IMR-90 (cell line): ENCODE results near the gene RALGAPA2. TPM values are rescaled to one million over a fixed set of nuclear protein-coding genes. Genes with fewer than 3 reads are reported as not detected.

Experiments used
- ATAC-seq: fragments of 200-7000 bp; cut with Tn5 transposase; 2 replicates; pipeline ENCODE4 v1.9.1; 2020; ENCODE audit warnings: low read depth, mild to moderate bottlenecking, moderate library complexity
- BruUV-seq: library from RNA; stranded (reverse); fragments of 400-500 nt; replicated peaks from 2 replicates; lab custom pipeline; 2021; lab: Mats Ljungman, UMichigan
- CTCF ChIA-PET: fragments of 300-600 bp; formaldehyde crosslinking; extraction: SDS; loops from one replicate; lab custom pipeline; 2021; ENCODE audit warnings: antibody characterized with exemption; lab: Yijun Ruan, JAX
- POLR2A ChIA-PET: fragments of 300-600 bp; sonication (Branson Sonifier 250); formaldehyde crosslinking; loops from one replicate; lab custom pipeline; 2022; ENCODE audit warnings: antibody characterized with exemption; ENCODE audit not compliant: unreplicated experiment; lab: Charles Lee
- DNase-seq: peaks from one replicate; pipeline ENCODE4 v3.0.0; 2013
- H2AFZ ChIP-seq: replicated peaks from 2 replicates; pipeline ENCODE3; 2013; ENCODE audit warnings: low read length, mild to moderate bottlenecking; ENCODE audit not compliant: poor library complexity
- H2AK5ac ChIP-seq: 2 replicates; pipeline ENCODE4 v1.6.1; 2013; ENCODE audit warnings: low read depth, low read length, inconsistent platforms
- H2AK9ac ChIP-seq: replicated peaks from 2 replicates; pipeline ENCODE3; 2013; ENCODE audit warnings: mild to moderate bottlenecking, low read depth, low read length, moderate library complexity; ENCODE audit not compliant: poor library complexity
- H2BK120ac ChIP-seq: 2 replicates; pipeline ENCODE4 v1.6.1; 2013; ENCODE audit warnings: low read depth, low read length, inconsistent platforms
- H2BK15ac ChIP-seq: 3 replicates; pipeline ENCODE4 v1.6.1; 2013; ENCODE audit warnings: low read depth, low read length, inconsistent platforms
- H2BK20ac ChIP-seq: 2 replicates; pipeline ENCODE4 v1.6.1; 2013; ENCODE audit warnings: low read depth, mild to moderate bottlenecking, inconsistent platforms, low read length, moderate library complexity
- H2BK5ac ChIP-seq: 2 replicates; pipeline ENCODE4 v1.6.1; 2013; ENCODE audit warnings: mild to moderate bottlenecking, low read depth, low read length, inconsistent platforms; ENCODE audit not compliant: poor library complexity, severe bottlenecking
- H3K14ac ChIP-seq: replicated peaks from 2 replicates; pipeline ENCODE4 v1.6.1; 2013; ENCODE audit warnings: low read depth, low read length, inconsistent platforms
- H3K18ac ChIP-seq: 2 replicates; pipeline ENCODE4 v1.6.1; 2013; ENCODE audit warnings: low read depth, low read length, control low read depth
- H3K23ac ChIP-seq: 2 replicates; pipeline ENCODE4 v1.6.1; 2013; ENCODE audit warnings: low read depth, low read length, inconsistent platforms
- H3K27ac ChIP-seq: 2 replicates; pipeline ENCODE4 v1.5.1; 2013; ENCODE audit warnings: mild to moderate bottlenecking, control low read depth, low read length; ENCODE audit not compliant: insufficient read depth
- H3K27me3 ChIP-seq: 2 replicates; pipeline ENCODE4 v1.6.1; 2013; ENCODE audit warnings: low read length; ENCODE audit not compliant: control insufficient read depth, insufficient read depth
- H3K36me3 ChIP-seq: 2 replicates; pipeline ENCODE4 v1.6.1; 2013; ENCODE audit warnings: low read length, mixed read lengths; ENCODE audit not compliant: control insufficient read depth, insufficient read depth
- H3K4ac ChIP-seq: 2 replicates; pipeline ENCODE4 v1.6.1; 2013; ENCODE audit warnings: low read depth, low read length, inconsistent platforms
- H3K4me1 ChIP-seq: 2 replicates; pipeline ENCODE4 v1.6.1; 2013; ENCODE audit warnings: low read length, mixed read lengths; ENCODE audit not compliant: control insufficient read depth, insufficient read depth
- H3K4me2 ChIP-seq: 2 replicates; pipeline ENCODE4 v1.6.1; 2013; ENCODE audit warnings: low read depth, mild to moderate bottlenecking, control low read depth, low read length, moderate library complexity
- H3K4me3 ChIP-seq: 2 replicates; pipeline ENCODE4 v1.5.1; 2013; ENCODE audit warnings: low read depth, mild to moderate bottlenecking, control low read depth, low read length, moderate library complexity; ENCODE audit not compliant: insufficient read depth
- H3K56ac ChIP-seq: 2 replicates; pipeline ENCODE4 v1.6.1; 2013; ENCODE audit warnings: low read length, inconsistent platforms; ENCODE audit not compliant: insufficient read depth; ENCODE audit errors: extremely low read depth
- H3K79me1 ChIP-seq, 2 experiments: 2 replicates each; pipeline ENCODE4 v1.6.1; 2013; ENCODE audit warnings: low read length in 2 of 2, inconsistent platforms in 1 of 2, low read depth in 1 of 2
- H3K9ac ChIP-seq: 2 replicates; pipeline ENCODE4 v1.6.1; 2013; ENCODE audit warnings: low read depth, low read length, control low read depth
- H3K9me1 ChIP-seq: 2 replicates; pipeline ENCODE4 v1.6.1; 2013; ENCODE audit warnings: low read length, inconsistent platforms; ENCODE audit not compliant: insufficient read depth
- H3K9me3 ChIP-seq: 2 replicates; pipeline ENCODE4 v1.6.1; 2013; ENCODE audit warnings: low read length; ENCODE audit not compliant: control insufficient read depth, insufficient read depth
- H4K20me1 ChIP-seq: 2 replicates; pipeline ENCODE4 v1.6.1; 2013; ENCODE audit warnings: low read length, inconsistent platforms; ENCODE audit not compliant: insufficient read depth
- H4K5ac ChIP-seq: 2 replicates; pipeline ENCODE4 v1.6.1; 2013; ENCODE audit warnings: mild to moderate bottlenecking, low read depth, low read length, control low read depth
- H4K8ac ChIP-seq, 2 experiments: 2 replicates each; pipeline ENCODE4 v1.6.1; 2013; ENCODE audit warnings: low read depth in 2 of 2, low read length in 2 of 2, control low read depth in 1 of 2, inconsistent platforms in 1 of 2
- H4K91ac ChIP-seq: 2 replicates; pipeline ENCODE4 v1.6.1; 2013; ENCODE audit warnings: low read depth, low read length, inconsistent platforms; ENCODE audit not compliant: insufficient read depth
- BHLHE40 ChIP-seq: fragments of 150-350 bp; IDR thresholded peaks from 2 replicates; pipeline ENCODE4 v1.6.1; 2016; ENCODE audit warnings: mild to moderate bottlenecking, low read depth, low read length
- CEBPB ChIP-seq: IDR thresholded peaks from 2 replicates; pipeline ENCODE4 v1.6.1; 2012; ENCODE audit warnings: low read depth, low read length, improper control_type of control experiment
- CHD1 ChIP-seq: IDR thresholded peaks from 2 replicates; pipeline ENCODE4 v1.6.1; 2012; ENCODE audit warnings: low read depth, low read length, improper control_type of control experiment
- FOS ChIP-seq: fragments of 150-350 bp; IDR thresholded peaks from 2 replicates; pipeline ENCODE4 v1.6.1; 2016; ENCODE audit warnings: low read depth, low read length
- MAFK ChIP-seq: IDR thresholded peaks from 2 replicates; pipeline ENCODE4 v1.6.1; 2012; ENCODE audit warnings: low read depth, low read length, improper control_type of control experiment
- MAZ ChIP-seq: IDR thresholded peaks from 2 replicates; pipeline ENCODE4 v1.6.1; 2012; ENCODE audit warnings: low read depth, mild to moderate bottlenecking, low read length, improper control_type of control experiment, moderate library complexity, borderline replicate concordance
- MXI1 ChIP-seq: IDR thresholded peaks from 2 replicates; pipeline ENCODE4 v1.6.1; 2012; ENCODE audit warnings: low read depth, mild to moderate bottlenecking, low read length, moderate library complexity, borderline replicate concordance
- NFE2L2 ChIP-seq: fragments of 150-350 bp; IDR thresholded peaks from 2 replicates; pipeline ENCODE4 v1.6.1; 2016; ENCODE audit warnings: low read depth, mild to moderate bottlenecking, low read length
- POLR2A ChIP-seq: IDR thresholded peaks from 2 replicates; pipeline ENCODE4 v1.6.1; 2012; ENCODE audit warnings: mild to moderate bottlenecking, low read depth, low read length
- RAD21 ChIP-seq: IDR thresholded peaks from 2 replicates; pipeline ENCODE4 v1.6.1; 2012; ENCODE audit warnings: low read length, improper control_type of control experiment
- RCOR1 ChIP-seq: IDR thresholded peaks from 2 replicates; pipeline ENCODE4 v1.6.1; 2012; ENCODE audit warnings: mild to moderate bottlenecking, low read length, improper control_type of control experiment; ENCODE audit not compliant: insufficient replicate concordance
- RFX5 ChIP-seq: IDR thresholded peaks from 2 replicates; pipeline ENCODE4 v1.8.0; 2012; ENCODE audit warnings: low read depth, mild to moderate bottlenecking, low read length, moderate library complexity
- SMC3 ChIP-seq: fragments of 150-350 bp; IDR thresholded peaks from 2 replicates; pipeline ENCODE4 v1.6.1; 2016; ENCODE audit warnings: low read depth, mild to moderate bottlenecking, antibody characterized with exemption, low read length, moderate library complexity
- WGBS, 2 experiments: methylation state at CpG; one replicate each; pipeline versions ENCODE4 v1.1.5 to v1.1.7; 2013; ENCODE audit warnings: missing lambda C conversion rate in 2 of 2; ENCODE audit not compliant: insufficient read length in 1 of 2; ENCODE audit errors: extremely low coverage in 2 of 2; 5-methylcytosine and 5-hydroxymethylcytosine counted together
- dilution Hi-C: fragments of 300-500 bp; cut with HindIII; formaldehyde crosslinking; loops from one replicate; pipeline ENCODE4 v1.14.3; 2018; ENCODE audit warnings: low sequenced_read_pairs; ENCODE audit not compliant: unreplicated experiment
- in situ Hi-C: fragments of 300-500 bp; cut with MboI; formaldehyde crosslinking; loops from 3 replicates; pipeline ENCODE4 v1.14.3; 2019; ENCODE audit warnings: low sequenced_read_pairs, inconsistent platforms, mixed read lengths
- intact Hi-C: fragments of 100-400 bp; cut with micrococcal nuclease; formaldehyde crosslinking; loops from 2 replicates; pipeline ENCODE4 v1.10.0; 2022
- polyA plus RNA-seq, 3 experiments: library from polyadenylated mRNA; depleted of rRNA; stranded (reverse); fragments of >200 nt; gene quantifications; 2 replicates each; pipeline ENCODE4 v1.2.3, GENCODE V29; 2012; ENCODE audit warnings: low replicate concordance in 1 of 3
- total RNA-seq: library from RNA; depleted of rRNA; stranded (reverse); fragments of >200 nt; gene quantifications from 2 replicates; pipeline ENCODE4 v1.2.3, GENCODE V29; 2012
- TF ChIP-seq, protein P1 (sequence below): conservative IDR thresholded peaks from 2 replicates; pipeline ENCODE4 v1.5.1; 2012; ENCODE audit warnings: mild to moderate bottlenecking, low read depth, low read length, improper control_type of control experiment
- TF ChIP-seq, protein P2 (sequence below): fragments of 150-350 bp; IDR thresholded peaks from 2 replicates; pipeline ENCODE4 v1.6.1; 2016; ENCODE audit warnings: low read depth, mild to moderate bottlenecking, low read length, moderate library complexity, borderline replicate concordance
- TF ChIP-seq, protein P3 (sequence below): fragments of 150-350 bp; IDR thresholded peaks from 2 replicates; pipeline ENCODE4 v1.6.1; 2017; ENCODE audit warnings: mild to moderate bottlenecking, antibody characterized with exemption, low read length, low read depth

Gene RALGAPA2
- total and polyA plus RNA-seq, 2 of the 4 experiments (the other 2 are of a cell fraction) = 1.3 to 3.9 TPM

DNA sequence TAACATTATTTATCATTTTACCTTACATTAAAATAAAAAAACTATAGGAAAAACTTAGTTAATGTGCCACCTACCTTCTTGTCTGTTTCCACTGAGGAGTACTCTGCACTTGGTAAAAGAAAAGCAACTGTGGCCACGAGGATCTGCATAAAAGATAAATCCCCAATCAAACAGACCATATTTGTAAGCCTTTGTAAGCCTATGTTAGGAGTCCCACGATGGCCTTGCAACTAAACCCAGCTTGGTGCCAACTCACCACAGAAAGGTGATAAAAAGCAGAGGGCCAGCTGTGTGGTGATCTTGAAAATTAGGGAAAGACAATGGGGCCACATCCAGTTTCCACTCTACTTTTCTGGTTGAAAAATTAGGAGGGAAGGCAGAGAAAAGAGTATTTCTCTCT, 187.7 kb downstream of the RALGAPA2 start:
- H2BK5ac ChIP-seq = no peak overlapping the region
- TF ChIP-seq CHD1 (no peak), NFE2L2 (no peak), FOS (no peak), RFX5 (no peak), BHLHE40 (no peak), POLR2A (no peak), CEBPB (no peak), MAZ (no peak), MAFK (no peak), RCOR1 (no peak), MXI1 (no peak), SMC3 (no peak), RAD21 (no peak)
- TF ChIP-seq, protein P1, sequence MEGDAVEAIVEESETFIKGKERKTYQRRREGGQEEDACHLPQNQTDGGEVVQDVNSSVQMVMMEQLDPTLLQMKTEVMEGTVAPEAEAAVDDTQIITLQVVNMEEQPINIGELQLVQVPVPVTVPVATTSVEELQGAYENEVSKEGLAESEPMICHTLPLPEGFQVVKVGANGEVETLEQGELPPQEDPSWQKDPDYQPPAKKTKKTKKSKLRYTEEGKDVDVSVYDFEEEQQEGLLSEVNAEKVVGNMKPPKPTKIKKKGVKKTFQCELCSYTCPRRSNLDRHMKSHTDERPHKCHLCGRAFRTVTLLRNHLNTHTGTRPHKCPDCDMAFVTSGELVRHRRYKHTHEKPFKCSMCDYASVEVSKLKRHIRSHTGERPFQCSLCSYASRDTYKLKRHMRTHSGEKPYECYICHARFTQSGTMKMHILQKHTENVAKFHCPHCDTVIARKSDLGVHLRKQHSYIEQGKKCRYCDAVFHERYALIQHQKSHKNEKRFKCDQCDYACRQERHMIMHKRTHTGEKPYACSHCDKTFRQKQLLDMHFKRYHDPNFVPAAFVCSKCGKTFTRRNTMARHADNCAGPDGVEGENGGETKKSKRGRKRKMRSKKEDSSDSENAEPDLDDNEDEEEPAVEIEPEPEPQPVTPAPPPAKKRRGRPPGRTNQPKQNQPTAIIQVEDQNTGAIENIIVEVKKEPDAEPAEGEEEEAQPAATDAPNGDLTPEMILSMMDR = no peak
- TF ChIP-seq, protein P2, sequence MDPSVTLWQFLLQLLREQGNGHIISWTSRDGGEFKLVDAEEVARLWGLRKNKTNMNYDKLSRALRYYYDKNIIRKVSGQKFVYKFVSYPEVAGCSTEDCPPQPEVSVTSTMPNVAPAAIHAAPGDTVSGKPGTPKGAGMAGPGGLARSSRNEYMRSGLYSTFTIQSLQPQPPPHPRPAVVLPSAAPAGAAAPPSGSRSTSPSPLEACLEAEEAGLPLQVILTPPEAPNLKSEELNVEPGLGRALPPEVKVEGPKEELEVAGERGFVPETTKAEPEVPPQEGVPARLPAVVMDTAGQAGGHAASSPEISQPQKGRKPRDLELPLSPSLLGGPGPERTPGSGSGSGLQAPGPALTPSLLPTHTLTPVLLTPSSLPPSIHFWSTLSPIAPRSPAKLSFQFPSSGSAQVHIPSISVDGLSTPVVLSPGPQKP = no peak
- TF ChIP-seq, protein P3, sequence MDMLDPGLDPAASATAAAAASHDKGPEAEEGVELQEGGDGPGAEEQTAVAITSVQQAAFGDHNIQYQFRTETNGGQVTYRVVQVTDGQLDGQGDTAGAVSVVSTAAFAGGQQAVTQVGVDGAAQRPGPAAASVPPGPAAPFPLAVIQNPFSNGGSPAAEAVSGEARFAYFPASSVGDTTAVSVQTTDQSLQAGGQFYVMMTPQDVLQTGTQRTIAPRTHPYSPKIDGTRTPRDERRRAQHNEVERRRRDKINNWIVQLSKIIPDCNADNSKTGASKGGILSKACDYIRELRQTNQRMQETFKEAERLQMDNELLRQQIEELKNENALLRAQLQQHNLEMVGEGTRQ = no peak
- H2BK120ac ChIP-seq = no peak overlapping the region
- ATAC-seq (no peak), DNase-seq (no peak)
- 0 out of 2 replicates have a peak, but pooled peaks cover 6% of the 10 kb centered on the region for H3K9me1 ChIP-seq
- no peaks in the 10 kb centered on the region for H3K9me3 ChIP-seq
- H3K27me3 ChIP-seq = no peaks in the 10 kb centered on the region
- in situ Hi-C loops = no loop called here
- BruUV-seq = no TSS peak
- H2AK5ac ChIP-seq = no peak overlapping the region
- H4K5ac ChIP-seq = no peak overlapping the region
- no peaks in the 10 kb centered on the region for H3K79me1 ChIP-seq
- no peak overlapping the region for H3K9ac ChIP-seq
- no peak overlapping the region for H3K27ac ChIP-seq
- WGBS, 2 experiments = no CpG with 5 or more reads among the region's 2 CpGs
- H4K91ac ChIP-seq = no peak overlapping the region
- H3K36me3 ChIP-seq = no peaks in the 10 kb centered on the region
- H4K8ac ChIP-seq = no peak overlapping the region
- ChIA-PET CTCF (interaction anchor here (1.0 kb wide), 1 partner anchor 166 kb away, joined by 3 read pairs; no protein-coding TSS in a partner anchor), POLR2A (no interaction called here)
- no peak overlapping the region for H3K4me2 ChIP-seq
- dilution Hi-C loops = no loop called here
- no peak overlapping the region for H3K23ac ChIP-seq
- no peak overlapping the region for H3K14ac ChIP-seq
- no peak overlapping the region for H3K4me3 ChIP-seq
- no peak overlapping the region for H3K4ac ChIP-seq
- peaks cover 2% of the 10 kb centered on the region; the same call in 1 of the 2 replicates for H3K4me1 ChIP-seq
- H3K18ac ChIP-seq = no peak overlapping the region
- H3K56ac ChIP-seq = no peak overlapping the region
- intact Hi-C loops = no loop called here
- H2BK15ac ChIP-seq = no peak overlapping the region
- H4K20me1 ChIP-seq = no peaks in the 10 kb centered on the region
- no peak overlapping the region for H2BK20ac ChIP-seq
- H2AFZ ChIP-seq = no peak overlapping the region
- no peak overlapping the region for H2AK9ac ChIP-seq
